GM12864 (cell line): ENCODE measurements around the gene RASL11B.

Experiments used
- DNase-seq: peaks from one replicate; pipeline ENCODE4 v3.0.0-alpha.2; 2011; ENCODE audit warnings: low read depth
- H3K4me3 ChIP-seq: 2 replicates; pipeline ENCODE4 v1.5.1; 2011; ENCODE audit warnings: mild to moderate bottlenecking, low read depth, low read length, control low read depth
- CTCF ChIP-seq: IDR thresholded peaks from 2 replicates; pipeline ENCODE4 v1.5.1; 2011; ENCODE audit warnings: low read depth, mild to moderate bottlenecking, moderate library complexity, low read length, control low read depth, inconsistent platforms; ENCODE audit errors: missing control alignments

The RASL11B gene

DNA sequence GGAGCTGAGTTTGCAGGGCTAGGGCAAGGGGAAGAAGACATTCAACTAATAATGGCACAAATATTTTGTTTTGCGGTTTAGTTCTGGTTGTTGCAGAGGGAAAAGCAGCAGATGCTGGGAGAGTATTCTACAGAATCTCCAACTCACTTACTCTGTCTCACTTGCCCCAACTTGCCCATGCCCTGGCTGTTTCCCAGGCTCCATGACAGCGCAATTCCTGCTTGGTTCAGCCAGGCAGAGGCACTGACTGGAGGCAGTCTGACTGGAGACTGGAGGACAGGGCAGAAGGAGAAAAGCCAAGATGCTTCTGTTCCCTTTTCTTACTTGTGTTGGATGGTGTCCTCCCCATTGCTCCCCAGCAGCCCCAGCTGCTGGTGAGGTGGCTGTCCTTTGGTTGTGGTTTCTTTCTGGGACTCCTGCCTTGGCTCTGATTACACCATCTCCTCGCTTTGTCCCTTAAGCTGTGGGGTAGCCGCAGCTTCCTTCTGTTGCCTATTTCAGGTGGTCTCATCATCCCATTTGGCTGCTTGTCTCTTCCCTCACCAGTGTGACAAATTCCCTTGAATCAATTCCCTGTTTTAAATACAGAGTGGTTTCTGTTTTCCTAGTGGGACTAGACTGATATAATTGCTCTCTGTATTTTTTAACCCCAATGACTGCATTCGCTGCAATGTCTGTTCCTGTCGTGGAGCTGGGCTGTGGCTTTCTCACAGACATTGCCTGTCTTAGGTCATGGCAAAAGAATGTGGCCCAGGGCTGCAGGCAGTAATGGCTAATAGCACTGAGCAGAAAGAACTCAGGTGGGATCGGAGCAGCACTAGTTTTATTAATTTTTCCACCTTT lies 24.2 kb upstream of the RASL11B start:
- no peak for DNase-seq
- H3K4me3 ChIP-seq, result no peak overlapping the region
- no peak for TF ChIP-seq CTCF

DNA sequence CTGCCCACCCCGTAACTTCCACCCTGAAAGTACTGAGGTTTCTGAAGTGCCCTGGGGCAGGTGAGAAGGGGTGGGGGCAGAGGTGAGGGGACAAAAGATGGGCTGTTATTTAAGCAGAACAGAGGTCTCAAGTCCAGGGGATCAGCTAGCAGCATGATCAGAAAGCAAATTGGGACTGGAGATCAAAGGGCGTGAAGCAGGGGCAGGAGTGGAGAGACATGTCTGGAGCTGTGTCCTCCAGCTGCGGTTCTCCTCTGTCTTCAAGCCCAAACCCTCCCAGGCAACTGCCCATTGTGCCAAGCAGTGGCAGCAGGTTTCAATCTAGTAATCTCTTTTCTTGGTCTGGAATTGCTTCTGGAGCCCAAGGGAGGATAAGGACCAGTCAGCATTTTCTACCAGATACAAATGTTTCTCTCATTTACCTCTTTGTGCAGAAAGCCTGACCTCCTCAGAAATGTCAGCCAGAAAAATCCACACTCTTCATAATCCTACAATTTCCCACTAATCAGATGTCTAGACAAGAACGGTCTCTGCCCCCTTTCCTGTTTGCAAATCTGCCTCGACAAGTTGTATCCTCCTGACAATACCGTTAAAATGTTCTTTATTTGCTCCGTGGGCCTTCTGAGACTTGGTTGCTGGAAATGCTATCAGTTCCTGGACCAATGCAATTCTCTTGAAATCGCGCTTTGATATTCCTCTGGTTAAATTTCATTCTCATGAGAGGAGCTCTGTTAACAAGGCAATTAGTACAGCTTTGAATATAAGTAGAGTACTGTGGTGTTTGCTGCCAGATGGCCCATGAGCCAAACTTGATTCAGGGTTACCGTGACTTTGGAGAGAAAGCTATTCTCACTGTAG lies 23.2 kb upstream of the RASL11B start:
- DNase-seq, result no peak
- H3K4me3 ChIP-seq, result no peak overlapping the region
- no peak for TF ChIP-seq CTCF

DNA sequence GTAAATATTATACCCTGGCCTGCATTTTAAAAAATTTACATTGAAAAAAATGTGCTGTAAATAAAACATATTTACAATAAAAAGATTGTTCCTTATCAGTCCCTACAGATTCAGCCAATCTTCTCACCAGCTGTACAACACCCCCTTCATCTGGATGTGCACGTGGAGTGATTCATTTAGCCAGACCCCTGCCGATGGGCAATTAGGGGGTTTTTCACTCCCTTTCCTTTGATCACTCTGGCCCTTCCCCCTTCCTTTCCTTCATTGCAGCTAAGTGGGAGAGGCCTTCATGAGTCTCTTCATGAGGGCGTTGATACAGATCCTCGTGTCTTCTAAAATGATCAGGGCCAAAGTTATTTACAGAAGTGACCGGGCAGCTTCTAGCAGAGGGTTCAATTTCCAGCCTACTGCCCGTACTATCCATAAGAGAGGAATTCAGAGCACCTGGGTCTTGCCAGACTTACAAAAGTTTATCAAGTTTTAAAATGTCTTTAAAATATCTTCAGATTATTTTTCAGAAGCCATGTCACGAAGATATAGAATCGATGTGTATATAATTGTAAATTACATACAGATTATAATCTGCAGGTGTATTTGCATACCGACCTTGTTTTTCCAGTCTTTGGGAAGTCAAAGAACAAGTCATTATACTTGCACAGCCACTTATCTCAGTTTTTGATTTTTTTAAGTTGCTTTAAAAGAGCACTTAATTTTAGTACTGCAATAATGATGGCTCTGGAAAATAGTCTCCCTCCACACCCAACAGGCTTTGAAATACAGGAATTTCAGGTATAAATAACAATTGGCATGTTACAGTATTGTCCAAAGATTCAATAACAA lies 21.4 kb upstream of the RASL11B start:
- TF ChIP-seq CTCF, result no peak
- no peak for DNase-seq
- H3K4me3 ChIP-seq, result no peak overlapping the region

DNA sequence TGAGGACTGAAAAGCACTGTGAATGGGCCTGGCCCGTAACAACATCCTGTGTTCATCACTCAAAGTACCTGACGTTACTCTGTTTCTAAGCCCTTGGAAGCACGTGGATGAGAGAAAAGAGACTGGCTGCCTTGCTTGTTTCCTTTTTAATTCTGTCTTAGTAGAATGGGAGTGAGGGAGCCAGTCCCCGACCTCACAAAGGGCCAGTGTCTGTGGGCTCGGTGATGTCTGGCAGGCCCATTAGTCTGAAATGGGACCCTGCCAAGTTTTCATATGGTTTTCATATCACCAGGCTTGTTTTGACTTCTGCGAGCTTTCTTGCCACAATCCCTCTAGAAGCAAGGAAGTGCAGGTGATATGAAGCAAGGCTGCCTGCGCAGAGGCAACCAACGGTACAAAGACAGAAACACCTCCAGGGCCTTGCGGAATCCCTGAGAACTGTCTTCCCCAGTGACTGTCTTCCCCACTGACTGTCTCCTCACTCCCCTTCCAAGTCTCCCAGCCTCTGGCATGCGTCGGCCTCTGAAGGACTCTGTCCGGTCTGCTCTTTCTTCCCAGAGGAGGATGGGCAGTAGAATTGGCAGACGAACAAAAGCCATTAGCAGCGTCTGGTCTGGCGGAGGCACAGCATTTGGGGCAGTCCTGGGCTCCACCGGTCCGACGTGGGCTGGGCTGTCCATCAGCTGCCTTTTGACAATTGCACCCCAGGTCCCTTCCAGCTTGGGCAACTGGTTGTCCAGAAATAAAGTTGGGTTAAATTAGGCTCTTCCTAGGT lies 20.2 kb upstream of the RASL11B start:
- no peak for DNase-seq
- no peak for TF ChIP-seq CTCF
- no peak overlapping the region for H3K4me3 ChIP-seq

- no peak for DNase-seq
- no peak overlapping the region for H3K4me3 ChIP-seq
- no peak for TF ChIP-seq CTCF
Observed at GRCh38 chr4:52842792-52843191, 19.3 kb upstream of the RASL11B start.

GRCh38 chr4:52843351-52843750 lies 18.8 kb upstream of the RASL11B start:
- TF ChIP-seq CTCF, result no peak
- DNase-seq, result no peak
- no peak overlapping the region for H3K4me3 ChIP-seq
